ENCODE measurements around the gene HOGA1. TPM values are rescaled to one million over a fixed set of nuclear protein-coding genes. Genes with fewer than 3 reads are reported as not detected.
A peak's percentile ranks its signal among the peaks of the same experiment; 100 is the strongest.

Gene HOGA1
- total and polyA plus RNA-seq, 2 of the 13 experiments (the other 11 are each of a cell fraction or from before 2014, with no cell fraction given): 7.6 to 19.5 TPM

DNA sequence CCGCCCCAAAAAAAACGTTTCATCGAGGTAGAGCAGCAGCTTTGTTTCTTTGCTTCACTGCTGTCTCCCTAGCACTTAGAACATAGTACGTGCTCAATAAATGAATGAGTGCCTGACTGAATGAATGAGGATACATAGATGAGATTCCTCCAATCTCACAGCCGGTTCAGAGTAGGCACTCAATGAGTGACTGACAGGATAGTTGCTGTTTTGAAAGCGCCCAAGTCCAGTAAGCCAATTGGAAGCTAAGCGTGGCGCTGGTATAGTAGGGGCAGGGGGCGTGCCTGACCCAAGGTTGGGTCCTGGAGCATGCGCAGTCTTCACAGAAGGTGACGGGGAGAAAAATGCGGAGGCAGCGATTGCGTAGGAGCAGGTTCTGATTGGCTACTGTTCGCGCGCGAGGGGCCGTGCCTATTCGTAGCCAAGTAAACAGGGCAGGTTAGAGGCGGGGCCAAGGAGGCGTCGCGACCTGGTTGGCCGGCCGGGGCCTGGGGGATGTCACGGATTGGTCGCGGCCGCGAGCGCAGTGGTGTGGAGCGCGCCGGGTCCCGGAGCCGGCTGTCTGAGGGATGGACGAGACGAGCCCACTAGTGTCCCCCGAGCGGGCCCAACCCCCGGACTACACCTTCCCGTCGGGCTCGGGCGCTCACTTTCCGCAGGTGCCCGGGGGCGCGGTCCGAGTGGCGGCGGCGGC lies 56.1 kb downstream of the HOGA1 start, which contains the start of gene PI4K2A (continued):
- TF ChIP-seq, protein P1, sequence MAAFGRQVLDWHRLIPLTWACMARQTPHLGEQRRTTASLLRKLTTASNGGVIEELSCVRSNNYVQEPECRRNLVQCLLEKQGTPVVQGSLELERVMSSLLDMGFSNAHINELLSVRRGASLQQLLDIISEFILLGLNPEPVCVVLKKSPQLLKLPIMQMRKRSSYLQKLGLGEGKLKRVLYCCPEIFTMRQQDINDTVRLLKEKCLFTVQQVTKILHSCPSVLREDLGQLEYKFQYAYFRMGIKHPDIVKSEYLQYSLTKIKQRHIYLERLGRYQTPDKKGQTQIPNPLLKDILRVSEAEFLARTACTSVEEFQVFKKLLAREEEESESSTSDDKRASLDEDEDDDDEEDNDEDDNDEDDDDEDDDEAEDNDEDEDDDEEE (CRISPR knock-in tag; IDR thresholded peaks at IDR 0.05): no peak; the same call in 1 of the 2 replicates
- TF ChIP-seq TCF7 (IDR thresholded peaks at IDR 0.05; ENCODE audit: low read depth): no peak
- TF ChIP-seq ZKSCAN5 (CRISPR knock-in tag; IDR thresholded peaks at IDR 0.05): no peak
- TF ChIP-seq ZNF441 (CRISPR knock-in tag; IDR thresholded peaks at IDR 0.05; ENCODE audit: borderline replicate concordance): no peak
- peak; percentile 77 for TF ChIP-seq CREM (IDR thresholded peaks at IDR 0.05)
- TF ChIP-seq CREM (CRISPR knock-in tag; IDR thresholded peaks at IDR 0.05): no peak
- TF ChIP-seq, protein P2, sequence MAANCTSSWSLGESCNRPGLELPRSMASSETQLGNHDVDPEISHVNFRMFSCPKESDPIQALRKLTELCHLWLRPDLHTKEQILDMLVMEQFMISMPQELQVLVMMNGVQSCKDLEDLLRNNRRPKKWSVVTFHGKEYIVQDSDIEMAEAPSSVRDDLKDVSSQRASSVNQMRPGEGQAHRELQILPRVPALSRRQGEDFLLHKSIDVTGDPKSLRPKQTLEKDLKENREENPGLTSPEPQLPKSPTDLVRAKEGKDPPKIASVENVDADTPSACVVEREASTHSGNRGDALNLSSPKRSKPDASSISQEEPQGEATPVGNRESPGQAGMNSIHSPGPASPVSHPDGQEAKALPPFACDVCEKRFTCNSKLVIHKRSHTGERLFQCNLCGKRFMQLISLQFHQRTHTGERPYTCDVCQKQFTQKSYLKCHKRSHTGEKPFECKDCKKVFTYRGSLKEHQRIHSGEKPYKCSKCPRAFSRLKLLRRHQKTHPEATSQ (CRISPR knock-in tag; IDR thresholded peaks at IDR 0.05; ENCODE audit: borderline replicate concordance): no peak
- TF ChIP-seq GATAD2A (CRISPR knock-in tag; IDR thresholded peaks at IDR 0.05): peak; percentile 35; the same call in 1 of the 2 replicates
- TF ChIP-seq AKAP8 (CRISPR knock-in tag; IDR thresholded peaks at IDR 0.05): no peak
- no peak for TF ChIP-seq MAFG (CRISPR knock-in tag; IDR thresholded peaks at IDR 0.05)
- TF ChIP-seq SAP130 (CRISPR knock-in tag; IDR thresholded peaks at IDR 0.05; ENCODE audit: low read depth): peak; percentile 93
- no peak for TF ChIP-seq ZNF891 (CRISPR knock-in tag; IDR thresholded peaks at IDR 0.05)
- TF ChIP-seq ZNF703 (CRISPR knock-in tag; IDR thresholded peaks at IDR 0.05; ENCODE audit: borderline replicate concordance): no peak
- TF ChIP-seq CC2D1A (CRISPR knock-in tag; IDR thresholded peaks at IDR 0.05): no peak
- no peak for TF ChIP-seq HNF4G (IDR thresholded peaks at IDR 0.05; ENCODE audit: borderline replicate concordance, low read depth, low read length)
- TF ChIP-seq HNF4G (CRISPR knock-in tag; IDR thresholded peaks at IDR 0.05; ENCODE audit: borderline replicate concordance, low read depth): no peak
- TF ChIP-seq FOXA1 (IDR thresholded peaks at IDR 0.05): no peak; the same call in 1 of the 2 replicates
- peak; percentile 96 for TF ChIP-seq FOXA1 (CRISPR knock-in tag; IDR thresholded peaks at IDR 0.05)
- TF ChIP-seq, protein P3, sequence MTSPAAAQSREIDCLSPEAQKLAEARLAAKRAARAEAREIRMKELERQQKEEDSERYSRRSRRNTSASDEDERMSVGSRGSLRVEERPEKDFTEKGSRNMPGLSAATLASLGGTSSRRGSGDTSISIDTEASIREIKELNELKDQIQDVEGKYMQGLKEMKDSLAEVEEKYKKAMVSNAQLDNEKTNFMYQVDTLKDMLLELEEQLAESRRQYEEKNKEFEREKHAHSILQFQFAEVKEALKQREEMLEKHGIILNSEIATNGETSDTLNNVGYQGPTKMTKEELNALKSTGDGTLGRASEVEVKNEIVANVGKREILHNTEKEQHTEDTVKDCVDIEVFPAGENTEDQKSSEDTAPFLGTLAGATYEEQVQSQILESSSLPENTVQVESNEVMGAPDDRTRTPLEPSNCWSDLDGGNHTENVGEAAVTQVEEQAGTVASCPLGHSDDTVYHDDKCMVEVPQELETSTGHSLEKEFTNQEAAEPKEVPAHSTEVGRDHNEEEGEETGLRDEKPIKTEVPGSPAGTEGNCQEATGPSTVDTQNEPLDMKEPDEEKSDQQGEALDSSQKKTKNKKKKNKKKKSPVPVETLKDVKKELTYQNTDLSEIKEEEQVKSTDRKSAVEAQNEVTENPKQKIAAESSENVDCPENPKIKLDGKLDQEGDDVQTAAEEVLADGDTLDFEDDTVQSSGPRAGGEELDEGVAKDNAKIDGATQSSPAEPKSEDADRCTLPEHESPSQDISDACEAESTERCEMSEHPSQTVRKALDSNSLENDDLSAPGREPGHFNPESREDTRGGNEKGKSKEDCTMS (CRISPR knock-in tag; conservative IDR thresholded peaks at IDR 0.05): no peak
- TF ChIP-seq, protein P4, sequence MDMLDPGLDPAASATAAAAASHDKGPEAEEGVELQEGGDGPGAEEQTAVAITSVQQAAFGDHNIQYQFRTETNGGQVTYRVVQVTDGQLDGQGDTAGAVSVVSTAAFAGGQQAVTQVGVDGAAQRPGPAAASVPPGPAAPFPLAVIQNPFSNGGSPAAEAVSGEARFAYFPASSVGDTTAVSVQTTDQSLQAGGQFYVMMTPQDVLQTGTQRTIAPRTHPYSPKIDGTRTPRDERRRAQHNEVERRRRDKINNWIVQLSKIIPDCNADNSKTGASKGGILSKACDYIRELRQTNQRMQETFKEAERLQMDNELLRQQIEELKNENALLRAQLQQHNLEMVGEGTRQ (IDR thresholded peaks at IDR 0.05; ENCODE audit: low read depth, low read length): no peak
- TF ChIP-seq, protein P4 (CRISPR knock-in tag; IDR thresholded peaks at IDR 0.05; ENCODE audit: borderline replicate concordance): no peak
- TF ChIP-seq ZIK1 (CRISPR knock-in tag; IDR thresholded peaks at IDR 0.05; ENCODE audit: borderline replicate concordance, low read depth): peak; percentile 70; the same call in 1 of the 2 replicates
- TF ChIP-seq ELF3 (CRISPR knock-in tag; IDR thresholded peaks at IDR 0.05): no peak
- no peak for TF ChIP-seq ZNF607 (CRISPR knock-in tag; IDR thresholded peaks at IDR 0.05; ENCODE audit: borderline replicate concordance)
- TF ChIP-seq MIXL1 (CRISPR knock-in tag; IDR thresholded peaks at IDR 0.05): 0 out of 2 replicates have a peak, but pooled peaks have one; percentile 15
- no peak for TF ChIP-seq ZNF121 (CRISPR knock-in tag; IDR thresholded peaks at IDR 0.05)

All from HepG2 (cell line).